IMR-90 (cell line): Measurements from ENCODE around the gene QRFP. TPM values are rescaled to one million over a fixed set of nuclear protein-coding genes. Genes with fewer than 3 reads are reported as not detected.

Source experiments
- ATAC-seq: fragments of 200-7000 bp; cut with Tn5 transposase; 2 replicates; pipeline ENCODE4 v1.9.1; 2020; ENCODE audit warnings: low read depth, mild to moderate bottlenecking, moderate library complexity
- BruUV-seq: library from RNA; stranded (reverse); fragments of 400-500 nt; replicated peaks from 2 replicates; lab custom pipeline; 2021; lab: Mats Ljungman, UMichigan
- CTCF ChIA-PET: fragments of 300-600 bp; formaldehyde crosslinking; extraction: SDS; loops from one replicate; lab custom pipeline; 2021; ENCODE audit warnings: antibody characterized with exemption; lab: Yijun Ruan, JAX
- POLR2A ChIA-PET: fragments of 300-600 bp; sonication (Branson Sonifier 250); formaldehyde crosslinking; loops from one replicate; lab custom pipeline; 2022; ENCODE audit warnings: antibody characterized with exemption; ENCODE audit not compliant: unreplicated experiment; lab: Charles Lee
- DNase-seq: peaks from one replicate; pipeline ENCODE4 v3.0.0; 2013
- H2AFZ ChIP-seq: replicated peaks from 2 replicates; pipeline ENCODE3; 2013; ENCODE audit warnings: low read length, mild to moderate bottlenecking; ENCODE audit not compliant: poor library complexity
- H2AK5ac ChIP-seq: 2 replicates; pipeline ENCODE4 v1.6.1; 2013; ENCODE audit warnings: low read depth, low read length, inconsistent platforms
- H2AK9ac ChIP-seq: replicated peaks from 2 replicates; pipeline ENCODE3; 2013; ENCODE audit warnings: mild to moderate bottlenecking, low read depth, low read length, moderate library complexity; ENCODE audit not compliant: poor library complexity
- H2BK120ac ChIP-seq: 2 replicates; pipeline ENCODE4 v1.6.1; 2013; ENCODE audit warnings: low read depth, low read length, inconsistent platforms
- H2BK15ac ChIP-seq: 3 replicates; pipeline ENCODE4 v1.6.1; 2013; ENCODE audit warnings: low read depth, low read length, inconsistent platforms
- H2BK20ac ChIP-seq: 2 replicates; pipeline ENCODE4 v1.6.1; 2013; ENCODE audit warnings: low read depth, mild to moderate bottlenecking, inconsistent platforms, low read length, moderate library complexity
- H2BK5ac ChIP-seq: 2 replicates; pipeline ENCODE4 v1.6.1; 2013; ENCODE audit warnings: mild to moderate bottlenecking, low read depth, low read length, inconsistent platforms; ENCODE audit not compliant: poor library complexity, severe bottlenecking
- H3K14ac ChIP-seq: replicated peaks from 2 replicates; pipeline ENCODE4 v1.6.1; 2013; ENCODE audit warnings: low read depth, low read length, inconsistent platforms
- H3K18ac ChIP-seq: 2 replicates; pipeline ENCODE4 v1.6.1; 2013; ENCODE audit warnings: low read depth, low read length, control low read depth
- H3K23ac ChIP-seq: 2 replicates; pipeline ENCODE4 v1.6.1; 2013; ENCODE audit warnings: low read depth, low read length, inconsistent platforms
- H3K27ac ChIP-seq: 2 replicates; pipeline ENCODE4 v1.5.1; 2013; ENCODE audit warnings: mild to moderate bottlenecking, control low read depth, low read length; ENCODE audit not compliant: insufficient read depth
- H3K27me3 ChIP-seq: 2 replicates; pipeline ENCODE4 v1.6.1; 2013; ENCODE audit warnings: low read length; ENCODE audit not compliant: control insufficient read depth, insufficient read depth
- H3K36me3 ChIP-seq: 2 replicates; pipeline ENCODE4 v1.6.1; 2013; ENCODE audit warnings: low read length, mixed read lengths; ENCODE audit not compliant: control insufficient read depth, insufficient read depth
- H3K4ac ChIP-seq: 2 replicates; pipeline ENCODE4 v1.6.1; 2013; ENCODE audit warnings: low read depth, low read length, inconsistent platforms
- H3K4me1 ChIP-seq: 2 replicates; pipeline ENCODE4 v1.6.1; 2013; ENCODE audit warnings: low read length, mixed read lengths; ENCODE audit not compliant: control insufficient read depth, insufficient read depth
- H3K4me2 ChIP-seq: 2 replicates; pipeline ENCODE4 v1.6.1; 2013; ENCODE audit warnings: low read depth, mild to moderate bottlenecking, control low read depth, low read length, moderate library complexity
- H3K4me3 ChIP-seq: 2 replicates; pipeline ENCODE4 v1.5.1; 2013; ENCODE audit warnings: low read depth, mild to moderate bottlenecking, control low read depth, low read length, moderate library complexity; ENCODE audit not compliant: insufficient read depth
- H3K56ac ChIP-seq: 2 replicates; pipeline ENCODE4 v1.6.1; 2013; ENCODE audit warnings: low read length, inconsistent platforms; ENCODE audit not compliant: insufficient read depth; ENCODE audit errors: extremely low read depth
- H3K79me1 ChIP-seq, 2 experiments: 2 replicates each; pipeline ENCODE4 v1.6.1; 2013; ENCODE audit warnings: low read length in 2 of 2, inconsistent platforms in 1 of 2, low read depth in 1 of 2
- H3K9ac ChIP-seq: 2 replicates; pipeline ENCODE4 v1.6.1; 2013; ENCODE audit warnings: low read depth, low read length, control low read depth
- H3K9me1 ChIP-seq: 2 replicates; pipeline ENCODE4 v1.6.1; 2013; ENCODE audit warnings: low read length, inconsistent platforms; ENCODE audit not compliant: insufficient read depth
- H3K9me3 ChIP-seq: 2 replicates; pipeline ENCODE4 v1.6.1; 2013; ENCODE audit warnings: low read length; ENCODE audit not compliant: control insufficient read depth, insufficient read depth
- H4K20me1 ChIP-seq: 2 replicates; pipeline ENCODE4 v1.6.1; 2013; ENCODE audit warnings: low read length, inconsistent platforms; ENCODE audit not compliant: insufficient read depth
- H4K5ac ChIP-seq: 2 replicates; pipeline ENCODE4 v1.6.1; 2013; ENCODE audit warnings: mild to moderate bottlenecking, low read depth, low read length, control low read depth
- H4K8ac ChIP-seq, 2 experiments: 2 replicates each; pipeline ENCODE4 v1.6.1; 2013; ENCODE audit warnings: low read depth in 2 of 2, low read length in 2 of 2, control low read depth in 1 of 2, inconsistent platforms in 1 of 2
- H4K91ac ChIP-seq: 2 replicates; pipeline ENCODE4 v1.6.1; 2013; ENCODE audit warnings: low read depth, low read length, inconsistent platforms; ENCODE audit not compliant: insufficient read depth
- CHD1 ChIP-seq: IDR thresholded peaks from 2 replicates; pipeline ENCODE4 v1.6.1; 2012; ENCODE audit warnings: low read depth, low read length, improper control_type of control experiment
- FOS ChIP-seq: fragments of 150-350 bp; IDR thresholded peaks from 2 replicates; pipeline ENCODE4 v1.6.1; 2016; ENCODE audit warnings: low read depth, low read length
- MAFK ChIP-seq: IDR thresholded peaks from 2 replicates; pipeline ENCODE4 v1.6.1; 2012; ENCODE audit warnings: low read depth, low read length, improper control_type of control experiment
- MAZ ChIP-seq: IDR thresholded peaks from 2 replicates; pipeline ENCODE4 v1.6.1; 2012; ENCODE audit warnings: low read depth, mild to moderate bottlenecking, low read length, improper control_type of control experiment, moderate library complexity, borderline replicate concordance
- RFX5 ChIP-seq: IDR thresholded peaks from 2 replicates; pipeline ENCODE4 v1.8.0; 2012; ENCODE audit warnings: low read depth, mild to moderate bottlenecking, low read length, moderate library complexity
- SMC3 ChIP-seq: fragments of 150-350 bp; IDR thresholded peaks from 2 replicates; pipeline ENCODE4 v1.6.1; 2016; ENCODE audit warnings: low read depth, mild to moderate bottlenecking, antibody characterized with exemption, low read length, moderate library complexity
- WGBS, 2 experiments: methylation state at CpG; one replicate each; pipeline versions ENCODE4 v1.1.5 to v1.1.7; 2013; ENCODE audit warnings: missing lambda C conversion rate in 2 of 2; ENCODE audit not compliant: insufficient read length in 1 of 2; ENCODE audit errors: extremely low coverage in 2 of 2; 5-methylcytosine and 5-hydroxymethylcytosine counted together
- dilution Hi-C: fragments of 300-500 bp; cut with HindIII; formaldehyde crosslinking; loops from one replicate; pipeline ENCODE4 v1.14.3; 2018; ENCODE audit warnings: low sequenced_read_pairs; ENCODE audit not compliant: unreplicated experiment
- in situ Hi-C: fragments of 300-500 bp; cut with MboI; formaldehyde crosslinking; loops from 3 replicates; pipeline ENCODE4 v1.14.3; 2019; ENCODE audit warnings: low sequenced_read_pairs, inconsistent platforms, mixed read lengths
- intact Hi-C: fragments of 100-400 bp; cut with micrococcal nuclease; formaldehyde crosslinking; loops from 2 replicates; pipeline ENCODE4 v1.10.0; 2022
- polyA plus RNA-seq, 3 experiments: library from polyadenylated mRNA; depleted of rRNA; stranded (reverse); fragments of >200 nt; gene quantifications; 2 replicates each; pipeline ENCODE4 v1.2.3, GENCODE V29; 2012; ENCODE audit warnings: low replicate concordance in 1 of 3
- total RNA-seq: library from RNA; depleted of rRNA; stranded (reverse); fragments of >200 nt; gene quantifications from 2 replicates; pipeline ENCODE4 v1.2.3, GENCODE V29; 2012
- TF ChIP-seq, protein P1 (sequence below): conservative IDR thresholded peaks from 2 replicates; pipeline ENCODE4 v1.5.1; 2012; ENCODE audit warnings: mild to moderate bottlenecking, low read depth, low read length, improper control_type of control experiment

The QRFP gene
- total and polyA plus RNA-seq, 2 of the 4 experiments (the other 2 are of a cell fraction): not detected

DNA sequence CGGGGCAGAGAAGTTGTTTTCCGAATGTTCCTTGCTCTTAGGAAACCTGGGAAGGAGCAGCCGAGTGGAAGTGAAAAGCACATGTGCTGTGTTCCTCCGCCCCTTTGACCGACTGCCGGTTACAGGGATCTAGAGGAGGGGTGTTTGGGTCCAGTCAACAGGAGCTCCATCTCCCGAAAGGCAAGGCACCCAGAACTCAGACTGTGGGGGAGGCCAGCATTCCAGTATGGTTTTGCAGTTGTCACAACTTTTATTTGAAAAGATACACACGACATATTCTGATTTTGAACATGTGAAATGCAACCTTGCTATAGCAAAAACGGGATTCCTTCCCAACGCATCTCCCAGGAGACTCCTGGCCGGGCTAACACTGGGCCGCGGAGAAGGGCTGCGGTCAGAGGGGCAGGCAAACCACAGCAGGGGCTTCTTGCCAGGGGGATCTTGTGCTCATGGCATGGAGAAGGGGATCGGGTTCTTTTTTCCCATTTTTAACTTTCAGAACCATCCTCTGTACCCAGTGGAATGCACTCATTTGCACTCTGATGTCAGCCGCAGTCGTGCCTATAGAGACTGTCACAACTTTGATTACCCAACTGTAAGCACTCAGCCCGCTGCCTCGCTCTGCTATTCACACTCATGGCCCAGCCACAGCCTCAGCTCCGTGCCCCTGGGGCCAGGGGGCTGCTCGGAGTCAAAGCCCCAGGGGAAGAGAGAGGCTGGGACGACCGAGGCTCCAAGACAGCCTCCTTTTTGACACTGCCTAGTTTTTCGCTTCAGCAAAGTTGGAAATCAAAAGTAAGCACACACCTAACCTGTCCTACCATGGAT, 3.9 kb downstream of the QRFP start:
- H3K9ac ChIP-seq: no peak overlapping the region
- H3K9me3 ChIP-seq: no peaks in the 10 kb centered on the region
- POLR2A ChIA-PET: no interaction called here
- peaks cover 20% of the 10 kb centered on the region for H4K20me1 ChIP-seq
- dilution Hi-C loops: no loop called here
- no peaks in the 10 kb centered on the region for H3K27me3 ChIP-seq
- H2BK15ac ChIP-seq: no peak overlapping the region
- H4K8ac ChIP-seq: no peak overlapping the region
- H3K27ac ChIP-seq: no peak overlapping the region
- H2BK20ac ChIP-seq: no peak overlapping the region
- H2BK120ac ChIP-seq: no peak overlapping the region
- intact Hi-C loops: loop anchor here (5.0 kb wide), 3 partner anchors 45 to 155 kb away; partner anchors contain the start of gene FIBCD1
- H3K4me1 ChIP-seq: peaks cover under 1% of the 10 kb centered on the region; the same call in 1 of the 2 replicates
- no peak overlapping the region for H2BK5ac ChIP-seq
- DNase-seq (no peak), ATAC-seq (no peak)
- no peak overlapping the region for H3K18ac ChIP-seq
- peaks cover 4 to 18% of the 10 kb centered on the region in 2 experiments for H3K79me1 ChIP-seq
- TF ChIP-seq RFX5 (no peak), FOS (no peak), MAFK (no peak), MAZ (no peak), SMC3 (no peak), CHD1 (no peak)
- TF ChIP-seq, protein P1, sequence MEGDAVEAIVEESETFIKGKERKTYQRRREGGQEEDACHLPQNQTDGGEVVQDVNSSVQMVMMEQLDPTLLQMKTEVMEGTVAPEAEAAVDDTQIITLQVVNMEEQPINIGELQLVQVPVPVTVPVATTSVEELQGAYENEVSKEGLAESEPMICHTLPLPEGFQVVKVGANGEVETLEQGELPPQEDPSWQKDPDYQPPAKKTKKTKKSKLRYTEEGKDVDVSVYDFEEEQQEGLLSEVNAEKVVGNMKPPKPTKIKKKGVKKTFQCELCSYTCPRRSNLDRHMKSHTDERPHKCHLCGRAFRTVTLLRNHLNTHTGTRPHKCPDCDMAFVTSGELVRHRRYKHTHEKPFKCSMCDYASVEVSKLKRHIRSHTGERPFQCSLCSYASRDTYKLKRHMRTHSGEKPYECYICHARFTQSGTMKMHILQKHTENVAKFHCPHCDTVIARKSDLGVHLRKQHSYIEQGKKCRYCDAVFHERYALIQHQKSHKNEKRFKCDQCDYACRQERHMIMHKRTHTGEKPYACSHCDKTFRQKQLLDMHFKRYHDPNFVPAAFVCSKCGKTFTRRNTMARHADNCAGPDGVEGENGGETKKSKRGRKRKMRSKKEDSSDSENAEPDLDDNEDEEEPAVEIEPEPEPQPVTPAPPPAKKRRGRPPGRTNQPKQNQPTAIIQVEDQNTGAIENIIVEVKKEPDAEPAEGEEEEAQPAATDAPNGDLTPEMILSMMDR: no peak
- H3K36me3 ChIP-seq: peaks cover 55% of the 10 kb centered on the region
- 89% methylated on average over 8 of the region's 24 CpGs; no CpG with 5 or more reads in 1 of the 2 experiments for WGBS, 2 experiments
- in situ Hi-C loops: no loop called here
- no peak overlapping the region for H3K4me2 ChIP-seq
- no peak overlapping the region for H3K4ac ChIP-seq
- no peak overlapping the region for H4K91ac ChIP-seq
- H2AFZ ChIP-seq: no peak overlapping the region
- no peak overlapping the region for H3K23ac ChIP-seq
- H2AK5ac ChIP-seq: no peak overlapping the region
- no peak overlapping the region for H3K56ac ChIP-seq
- H4K5ac ChIP-seq: no peak overlapping the region
- H2AK9ac ChIP-seq: peak overlapping the region; percentile 60
- CTCF ChIA-PET: interaction anchor here (0.7 kb wide), 1 partner anchor 40 kb away, joined by 4 read pairs; no protein-coding TSS in a partner anchor
- peaks cover 4% of the 10 kb centered on the region; the same call in 1 of the 2 replicates for H3K9me1 ChIP-seq
- H3K4me3 ChIP-seq: no peak overlapping the region
- BruUV-seq: no TSS peak
- no peak overlapping the region for H3K14ac ChIP-seq
